Femur (tissue), 1 donor: ENCODE measurements around the gene TEPSIN.

ENCODE experiments used
- DNase-seq: peaks from one replicate; pipeline ENCODE4 v3.0.0-alpha.2; 2017

The TEPSIN gene

DNA sequence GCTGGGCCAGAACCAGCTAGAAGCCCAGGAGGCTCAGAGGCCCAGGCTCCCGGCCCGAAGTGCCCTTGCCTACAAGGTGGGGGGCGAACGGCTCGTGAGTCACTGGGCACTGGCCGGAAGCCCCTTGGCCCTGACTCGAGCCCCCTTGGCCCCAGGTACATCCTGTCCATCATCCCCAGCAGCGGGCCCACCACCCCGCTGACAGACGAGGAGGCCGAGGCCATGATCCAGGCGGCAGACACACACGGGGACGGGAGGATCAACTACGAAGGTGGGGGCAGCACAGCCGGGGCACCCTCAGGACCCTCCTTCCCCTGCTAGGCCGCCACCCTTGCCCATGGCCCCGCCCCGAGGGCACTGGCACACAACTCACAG lies 57.1 kb downstream of the TEPSIN start:
- DNase-seq, result no peak

DNA sequence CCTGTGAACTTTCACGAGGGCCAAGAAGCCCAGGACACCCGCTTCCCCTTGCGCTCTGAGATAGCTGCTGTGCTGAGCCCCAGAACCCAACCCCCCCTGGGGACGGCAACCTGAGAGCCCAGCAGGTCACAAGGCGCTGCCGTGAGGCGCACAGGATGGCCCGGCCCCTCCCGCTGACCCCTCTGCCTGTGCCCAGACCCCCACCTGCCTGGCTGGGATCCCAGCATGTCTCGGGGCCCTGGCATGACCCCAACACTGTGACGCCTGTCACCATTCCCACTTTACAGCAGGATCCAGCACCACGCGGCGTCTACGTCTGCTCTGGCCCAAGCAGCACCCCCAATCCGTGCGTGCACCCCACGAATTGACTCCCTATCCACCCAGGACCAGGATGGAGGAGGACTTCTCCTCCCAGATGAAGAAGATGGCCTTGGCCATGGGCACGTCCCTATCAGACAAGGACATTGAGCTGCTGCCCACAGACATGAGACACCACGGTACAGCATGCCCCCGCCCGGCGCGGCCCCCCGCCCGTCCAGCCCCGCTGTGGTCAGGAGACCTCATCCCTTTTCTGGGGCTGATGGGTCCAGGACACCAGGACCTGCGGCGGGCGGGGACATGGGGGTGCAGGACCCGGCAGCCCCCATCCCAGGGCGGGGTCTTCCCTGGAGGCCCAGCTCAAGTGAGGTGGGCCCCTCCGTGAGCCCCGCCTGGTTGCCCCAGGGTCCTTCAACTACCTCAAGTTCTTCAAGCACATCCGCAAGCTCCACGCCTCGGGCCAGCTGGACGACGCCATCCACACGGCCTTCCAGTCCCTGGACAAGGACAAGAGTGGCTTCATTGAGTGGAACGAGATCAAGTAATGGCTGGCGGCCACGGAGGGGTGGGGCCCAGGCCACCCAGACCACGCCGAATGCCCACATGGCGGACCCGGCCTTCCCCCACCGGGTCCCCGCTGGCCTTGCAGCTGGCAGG lies 57.7 kb downstream of the TEPSIN start:
- no peak for DNase-seq

DNA sequence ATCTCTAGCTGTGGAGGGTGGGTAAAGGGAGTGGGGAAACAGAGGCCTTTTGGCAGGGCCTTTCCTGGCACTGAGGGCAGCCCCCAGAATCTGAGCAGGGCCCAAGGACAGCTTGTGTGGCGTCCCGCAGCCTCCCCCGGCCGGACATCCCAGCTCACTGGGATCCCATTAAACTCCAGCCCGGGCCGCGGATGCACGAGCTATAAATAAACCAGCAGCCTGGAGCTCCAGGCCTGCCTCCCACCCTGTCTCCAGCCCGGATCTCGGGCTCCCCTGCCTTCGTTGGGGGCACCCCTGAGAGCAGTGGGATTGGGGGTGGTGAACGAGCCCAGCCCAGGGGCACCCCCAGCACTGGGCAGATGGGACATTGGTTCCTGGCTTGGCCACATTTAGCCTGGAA lies 59.0 kb downstream of the TEPSIN start:
- DNase-seq, result no peak

DNA sequence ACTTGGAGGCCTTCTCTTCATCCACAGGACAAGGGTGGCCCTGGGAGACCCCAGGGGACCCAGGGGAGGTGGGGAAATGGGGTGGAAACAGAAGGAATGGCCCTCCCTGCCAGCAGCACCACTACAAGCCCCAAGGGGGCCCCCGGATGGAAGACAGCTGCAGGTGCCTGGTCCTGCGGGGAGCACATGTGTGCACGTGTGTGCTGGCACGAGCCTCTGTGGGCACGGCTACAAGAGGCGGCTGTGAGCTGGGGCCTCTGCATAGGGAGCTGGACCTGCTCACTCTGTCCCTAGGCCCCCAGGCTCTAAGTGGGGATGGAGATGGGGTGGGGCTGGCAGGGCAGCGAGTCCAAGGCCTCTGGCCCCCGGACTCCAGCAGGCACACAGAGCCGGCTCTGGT lies 59.6 kb downstream of the TEPSIN start:
- no peak for DNase-seq
